Left ventricle myocardium superior (tissue), 1 donor: ENCODE data around the gene RAD9B. TPM values are rescaled to one million over a fixed set of nuclear protein-coding genes. Genes with fewer than 3 reads are reported as not detected.
"Not testable (repeated sequence)": the region's sequence is repeated elsewhere in the genome, so short reads cannot be mapped to it uniquely, and the experiment has no call there.

ENCODE experiments used
- ATAC-seq: fragments of 200-7000 bp; cut with Tn5 transposase; one replicate; pipeline ENCODE4 v1.9.1; 2020; ENCODE audit warnings: mild to moderate bottlenecking, moderate library complexity
- DNase-seq: peaks from one replicate; pipeline ENCODE4 v3.0.0-alpha.2; 2020
- intact Hi-C: fragments of 100-400 bp; cut with micrococcal nuclease; formaldehyde crosslinking; loops from one replicate; pipeline ENCODE4 v1.11.0; 2022
- long read RNA-seq: library from polyadenylated mRNA; unstranded; transcript quantifications from one replicate; pipeline ENCODE4 v2.0.0, GENCODE V29; 2021
- total RNA-seq: library from RNA; stranded (reverse); fragmentation: NEBNext Ultra II Directional; extraction: Animal tissue kit (Norgen Biotek cat#: 25700); gene quantifications from one replicate; pipeline ENCODE4 v1.2.1, GENCODE V29; 2021
- donor health status: DM: no; HTN: yes; CAD: no; lungs with severe emphysema.

The RAD9B gene
- total RNA-seq: 0.62 TPM
- long read RNA-seq, partial matches to known transcripts: 0 of 2 reads
- long read RNA-seq, other reads (novel, unspliced or antisense): 2 of 2 reads

- peak; percentile 98 for DNase-seq
- intact Hi-C loops: no loop called here
- peak; percentile 98 for ATAC-seq
Measured at GRCh38 chr12:110501752-110502738, at the start of gene RAD9B, which contains the start of gene VPS29. Gene RAD9B (plus strand): TSS chr12:110502331. CDS start chr12:110502338, 7 bp downstream. Gene VPS29 (minus strand): TSS chr12:110502111. CDS start chr12:110502051, 60 bp downstream.

- ATAC-seq (no peak), DNase-seq (no peak)
- intact Hi-C loops: no loop called here
Measured at GRCh38 chr12:110453569-110454296, 48.4 kb upstream of the RAD9B start.

GRCh38 chr12:110458756-110459155, 43.4 kb upstream of the RAD9B start:
- no peak for ATAC-seq
- intact Hi-C loops: no loop called here
- no peak for DNase-seq

GRCh38 chr12:110461189-110461588, 40.9 kb upstream of the RAD9B start:
- intact Hi-C loops, DNase-seq, ATAC-seq: not testable (repeated sequence)

- DNase-seq (no peak), ATAC-seq (no peak)
- intact Hi-C loops: no loop called here
Measured at GRCh38 chr12:110465024-110465423, 37.1 kb upstream of the RAD9B start.

- intact Hi-C loops, ATAC-seq: not testable (repeated sequence)
Measured at GRCh38 chr12:110465765-110466164, 36.4 kb upstream of the RAD9B start.

GRCh38 chr12:110466791-110467190, 35.3 kb upstream of the RAD9B start:
- DNase-seq: no peak
- intact Hi-C loops: no loop called here

More at GRCh38 chr12:110465765-110466164, 36.4 kb upstream of the RAD9B start:
- not testable (repeated sequence) for DNase-seq

GRCh38 chr12:110467847-110468213, 34.3 kb upstream of the RAD9B start:
- intact Hi-C loops: no loop called here
- DNase-seq (no peak), ATAC-seq (no peak)

More at GRCh38 chr12:110466791-110467190, 35.3 kb upstream of the RAD9B start:
- no peak for ATAC-seq

- DNase-seq (peak; percentile 96), ATAC-seq (peak; percentile 95)
- intact Hi-C loops: no loop called here
Measured at GRCh38 chr12:110468214-110469048, 33.7 kb upstream of the RAD9B start, which contains the start of the genes FAM216A and GPN3. Gene FAM216A (plus strand): TSS chr12:110468845. CDS start chr12:110468876, 31 bp downstream. Gene GPN3 (minus strand): TSS chr12:110468257. CDS start chr12:110468203, 54 bp downstream.

- ATAC-seq (no peak), DNase-seq (no peak)
- intact Hi-C loops: no loop called here
Measured at GRCh38 chr12:110475426-110475825, 26.7 kb upstream of the RAD9B start.

GRCh38 chr12:110498984-110499706, 3.0 kb upstream of the RAD9B start:
- DNase-seq (no peak), ATAC-seq (no peak)
- intact Hi-C loops: no loop called here

- ATAC-seq (peak; percentile 32), DNase-seq (no peak)
- intact Hi-C loops: no loop called here
Measured at GRCh38 chr12:110501399-110501751, 756 bp upstream of the RAD9B start.

GRCh38 chr12:110503432-110503831, 1.3 kb downstream of the RAD9B start:
- ATAC-seq: no peak
- intact Hi-C loops: no loop called here

GRCh38 chr12:110505332-110505731, 3.2 kb downstream of the RAD9B start:
- DNase-seq: no peak
- intact Hi-C loops: no loop called here
- ATAC-seq: no peak

More at GRCh38 chr12:110503432-110503831, 1.3 kb downstream of the RAD9B start:
- no peak for DNase-seq

GRCh38 chr12:110508071-110508586, 6.0 kb downstream of the RAD9B start:
- intact Hi-C loops: no loop called here
- ATAC-seq (no peak), DNase-seq (no peak)

- intact Hi-C loops: loop anchor here (5.0 kb wide), 1 partner anchor 88 kb away; no protein-coding TSS in a partner anchor
- DNase-seq: no peak
- ATAC-seq: no peak
Measured at GRCh38 chr12:110513842-110514241, 11.7 kb downstream of the RAD9B start.

- ATAC-seq: no peak
- intact Hi-C loops: loop anchor here (5.0 kb wide), 1 partner anchor 88 kb away; no protein-coding TSS in a partner anchor
Measured at GRCh38 chr12:110514363-110514762, 12.2 kb downstream of the RAD9B start.

GRCh38 chr12:110516995-110517394, 14.9 kb downstream of the RAD9B start:
- intact Hi-C loops: no loop called here
- no peak for DNase-seq
- ATAC-seq: no peak

More at GRCh38 chr12:110514363-110514762, 12.2 kb downstream of the RAD9B start:
- DNase-seq: no peak
